ENCODE measurements around the gene GCLM.

GCLM gene

DNA sequence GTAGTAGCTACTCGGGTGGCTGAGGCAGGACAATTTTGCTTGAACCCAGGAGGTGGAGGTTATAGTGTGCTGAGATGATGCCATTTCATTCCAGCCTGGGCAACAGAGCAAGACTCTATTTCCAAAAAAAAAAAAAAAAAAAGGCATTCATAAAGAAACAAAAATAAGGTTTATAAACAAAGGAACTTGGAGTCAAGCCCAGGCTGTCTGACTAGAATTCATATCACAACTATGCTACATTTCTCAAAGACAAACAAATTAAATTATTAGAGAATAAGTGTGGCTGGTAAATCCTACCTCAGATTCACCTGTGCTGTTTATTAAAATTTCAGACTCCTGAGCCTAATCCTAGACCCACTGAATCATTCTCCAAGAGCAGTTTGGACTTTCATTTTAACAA lies 4.2 kb downstream of the GCLM start:
- no peak for TF ChIP-seq GATA3 (IDR thresholded peaks at IDR 0.05; ENCODE audit: low read depth, low read length)
- TF ChIP-seq GATA2 (IDR thresholded peaks at IDR 0.05; ENCODE audit: low read depth, low read length) = no peak

DNA sequence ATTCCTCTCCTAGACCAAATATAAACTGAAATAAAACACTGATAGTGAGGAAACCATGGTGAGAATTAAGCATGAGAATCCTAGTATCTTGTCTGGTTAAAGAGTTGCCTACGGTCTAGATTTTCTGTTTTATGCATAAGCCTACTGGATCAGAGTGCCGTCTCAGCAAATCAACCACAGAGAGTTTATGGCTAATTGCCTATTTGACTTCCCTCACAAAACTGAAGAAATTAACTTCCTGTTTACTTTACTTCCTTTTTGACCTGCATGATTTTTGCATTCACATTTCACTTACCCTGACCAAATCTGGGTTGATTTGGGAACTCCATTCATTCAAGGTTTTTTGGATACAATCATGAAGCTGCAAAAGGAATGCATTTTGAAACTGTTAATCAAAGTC lies 5.0 kb downstream of the GCLM start:
- TF ChIP-seq GATA2 (IDR thresholded peaks at IDR 0.05; ENCODE audit: low read depth, low read length) = no peak
- no peak for TF ChIP-seq GATA3 (IDR thresholded peaks at IDR 0.05; ENCODE audit: low read depth, low read length)

GRCh38 chr1:93900723-93901504 lies 8.3 kb downstream of the GCLM start:
- no peak for TF ChIP-seq GATA2 (IDR thresholded peaks at IDR 0.05; ENCODE audit: low read depth, low read length)
- TF ChIP-seq GATA3 (IDR thresholded peaks at IDR 0.05; ENCODE audit: low read depth, low read length) = no peak

DNA sequence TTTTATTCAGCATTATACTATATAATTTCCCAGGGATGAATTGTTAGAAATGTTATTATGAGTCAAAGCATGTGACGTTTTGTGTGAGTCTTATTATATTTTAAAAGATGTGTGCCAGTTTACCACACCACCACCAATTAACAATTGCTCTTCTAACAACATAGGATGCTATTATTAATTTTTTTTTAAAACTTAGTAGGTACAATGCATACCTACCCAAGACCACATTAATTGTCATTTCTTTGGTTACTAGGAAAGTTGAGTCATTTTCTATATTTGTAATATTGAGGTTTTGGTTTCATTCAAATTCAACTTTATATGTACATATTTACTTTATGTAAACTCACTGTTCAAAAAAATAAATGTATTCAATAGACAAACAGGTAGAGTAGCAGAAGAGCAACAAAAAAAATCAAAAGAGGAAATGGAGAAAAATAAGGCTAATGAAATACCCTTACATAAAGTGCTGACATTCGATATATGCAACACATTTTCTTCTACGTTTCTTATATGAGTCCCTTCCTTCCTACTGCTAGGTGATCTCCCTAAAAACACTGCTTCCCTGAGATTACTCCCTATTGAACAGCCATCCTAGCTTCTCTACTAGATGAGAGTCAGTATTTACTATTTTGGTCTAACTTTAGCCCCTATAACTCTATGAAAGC lies 9.6 kb downstream of the GCLM start:
- TF ChIP-seq GATA3 (IDR thresholded peaks at IDR 0.05; ENCODE audit: low read depth, low read length) (no peak), GATA2 (IDR thresholded peaks at IDR 0.05; ENCODE audit: low read depth, low read length) (no peak)

- TF ChIP-seq GATA3 (IDR thresholded peaks at IDR 0.05; ENCODE audit: low read depth, low read length) = no peak
- TF ChIP-seq GATA2 (IDR thresholded peaks at IDR 0.05; ENCODE audit: low read depth, low read length) = no peak
Measured at GRCh38 chr1:93888900-93889299, 20.3 kb downstream of the GCLM start.

DNA sequence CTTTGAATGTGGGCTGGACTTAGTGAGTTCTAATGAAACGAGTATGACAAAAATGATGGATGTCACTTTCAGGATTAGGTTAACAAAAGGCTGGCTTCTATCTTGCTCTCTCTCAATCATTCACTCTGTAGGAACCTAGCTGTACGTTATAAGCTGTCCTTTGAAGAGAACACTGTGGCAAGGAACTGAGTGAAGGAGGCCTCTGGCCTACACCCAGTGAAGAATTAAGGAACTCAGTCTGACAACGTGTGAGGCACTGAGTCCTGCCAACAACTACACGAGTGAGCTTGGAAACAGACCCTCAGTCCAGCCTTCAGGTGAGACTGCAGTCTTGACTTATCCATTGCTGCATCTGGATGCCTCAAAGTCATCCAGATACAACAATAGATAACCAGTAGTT lies 27.0 kb downstream of the GCLM start:
- TF ChIP-seq GATA3 (IDR thresholded peaks at IDR 0.05; ENCODE audit: low read depth, low read length) (no peak), GATA2 (IDR thresholded peaks at IDR 0.05; ENCODE audit: low read depth, low read length) (no peak)

DNA sequence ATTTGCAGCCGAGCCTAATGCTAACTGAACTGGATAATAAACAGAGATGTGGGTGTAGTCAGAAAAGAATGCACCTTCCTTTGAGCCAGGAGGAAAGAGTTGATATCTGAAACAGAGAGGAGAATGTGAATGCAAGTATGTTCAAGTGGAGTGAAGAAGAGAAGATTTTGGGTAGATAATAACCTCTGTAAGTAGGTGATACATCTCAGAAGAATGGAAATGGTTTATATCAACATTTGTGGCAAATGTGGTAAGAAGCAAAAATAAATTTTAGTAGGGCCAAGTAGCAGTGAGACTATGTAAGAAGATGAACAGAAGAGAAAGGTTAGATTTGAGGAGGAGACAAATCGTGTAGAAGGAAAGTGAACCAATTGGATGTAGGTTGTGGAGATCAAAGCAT lies 28.5 kb downstream of the GCLM start:
- no peak for TF ChIP-seq GATA3 (IDR thresholded peaks at IDR 0.05; ENCODE audit: low read depth, low read length)
- no peak for TF ChIP-seq GATA2 (IDR thresholded peaks at IDR 0.05; ENCODE audit: low read depth, low read length)

- TF ChIP-seq GATA2 (IDR thresholded peaks at IDR 0.05; ENCODE audit: low read depth, low read length) (no peak), GATA3 (IDR thresholded peaks at IDR 0.05; ENCODE audit: low read depth, low read length) (no peak)
Measured at GRCh38 chr1:93878889-93879586, 30.2 kb downstream of the GCLM start, which contains the start of gene DNTTIP2. TSS of gene DNTTIP2 (minus strand) at chr1:93879206. CDS start at chr1:93879148, 58 bp downstream.

GRCh38 chr1:93878501-93878888 lies 30.7 kb downstream of the GCLM start:
- TF ChIP-seq GATA2 (IDR thresholded peaks at IDR 0.05; ENCODE audit: low read depth, low read length) (no peak), GATA3 (IDR thresholded peaks at IDR 0.05; ENCODE audit: low read depth, low read length) (no peak)

DNA sequence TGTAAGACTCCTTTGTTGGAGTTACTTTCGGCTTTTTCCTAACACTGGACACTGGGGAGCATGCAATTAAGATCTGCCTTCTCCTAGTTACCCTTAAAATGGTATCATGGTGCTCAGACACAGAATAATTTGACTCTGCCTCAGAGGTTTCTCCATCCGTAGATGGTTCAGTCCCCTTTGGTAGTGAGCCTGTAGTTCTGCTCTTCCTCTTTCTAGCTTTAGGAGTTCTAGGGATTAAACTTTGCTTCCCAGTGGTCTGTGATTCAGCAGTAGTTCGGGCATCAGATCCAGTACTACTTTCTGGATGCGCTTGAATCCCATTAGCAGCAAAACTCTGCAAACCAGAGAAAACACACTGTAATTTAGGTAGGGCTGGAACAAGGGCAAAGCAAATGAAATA lies 31.7 kb downstream of the GCLM start:
- TF ChIP-seq GATA3 (IDR thresholded peaks at IDR 0.05; ENCODE audit: low read depth, low read length) (no peak), GATA2 (IDR thresholded peaks at IDR 0.05; ENCODE audit: low read depth, low read length) (no peak)

DNA sequence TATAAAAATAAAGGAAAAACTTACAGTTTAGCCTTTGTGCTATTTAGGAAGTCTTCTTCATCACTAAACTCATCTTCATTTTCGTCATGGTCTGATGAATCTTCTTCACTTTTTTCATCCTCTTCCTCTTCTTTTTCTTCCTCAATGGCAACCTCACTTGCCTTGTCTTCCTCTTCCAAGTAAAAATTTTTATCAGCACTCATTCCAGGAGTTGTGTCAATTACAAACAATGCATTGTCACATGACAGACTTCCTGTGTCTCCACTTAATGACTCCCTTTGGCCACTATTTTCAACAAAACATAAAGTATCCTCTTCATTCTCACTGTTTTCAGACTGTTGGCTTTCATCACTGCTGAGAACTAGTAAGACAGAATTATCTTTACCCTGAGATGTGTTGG lies 33.0 kb downstream of the GCLM start:
- TF ChIP-seq GATA2 (IDR thresholded peaks at IDR 0.05; ENCODE audit: low read depth, low read length) (no peak), GATA3 (IDR thresholded peaks at IDR 0.05; ENCODE audit: low read depth, low read length) (no peak)

DNA sequence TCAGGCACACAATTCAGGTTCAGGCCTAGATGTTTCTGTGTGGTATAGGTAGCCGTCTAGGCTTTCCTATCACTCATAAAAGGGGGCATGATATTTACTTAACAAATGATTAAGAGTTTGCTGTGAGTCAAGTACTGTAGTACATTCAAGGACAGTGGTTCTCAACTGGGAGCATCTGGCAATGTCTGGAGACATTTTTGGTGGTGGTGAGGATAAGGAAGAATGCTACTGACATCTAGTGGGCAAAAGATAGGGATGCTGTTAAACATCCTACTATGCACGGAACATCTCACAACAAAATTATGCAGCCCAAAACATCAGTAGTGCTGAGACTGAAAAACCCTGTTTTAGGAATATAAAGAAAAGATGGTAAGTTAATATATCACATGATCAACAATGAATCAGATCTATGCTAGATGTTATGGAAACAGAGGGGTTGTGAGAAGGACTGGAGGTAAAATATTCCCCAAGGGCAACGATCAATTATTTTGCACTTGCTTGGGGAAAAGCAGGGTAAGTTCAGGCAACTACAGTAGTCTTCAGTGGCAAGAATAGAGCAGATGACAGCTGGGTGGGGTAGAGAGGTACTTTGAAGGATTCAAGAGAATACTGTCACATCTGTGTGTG lies 35.1 kb downstream of the GCLM start:
- no peak for TF ChIP-seq GATA3 (IDR thresholded peaks at IDR 0.05; ENCODE audit: low read depth, low read length)
- TF ChIP-seq GATA2 (IDR thresholded peaks at IDR 0.05; ENCODE audit: low read depth, low read length) = no peak

GRCh38 chr1:93871366-93871765 lies 37.9 kb downstream of the GCLM start:
- TF ChIP-seq GATA2 (IDR thresholded peaks at IDR 0.05; ENCODE audit: low read depth, low read length) (no peak), GATA3 (IDR thresholded peaks at IDR 0.05; ENCODE audit: low read depth, low read length) (no peak)

- no peak for TF ChIP-seq GATA3 (IDR thresholded peaks at IDR 0.05; ENCODE audit: low read depth, low read length)
- no peak for TF ChIP-seq GATA2 (IDR thresholded peaks at IDR 0.05; ENCODE audit: low read depth, low read length)
Measured at GRCh38 chr1:93869653-93870052, 39.6 kb downstream of the GCLM start.

All from SH-SY5Y (cell line).